ENCODE data around the gene NOS1AP. TPM values are rescaled to one million over a fixed set of nuclear protein-coding genes. Genes with fewer than 3 reads are reported as not detected.
A peak's percentile ranks its signal among the peaks of the same experiment; 100 is the strongest.
"Not testable (repeated sequence)": the region's sequence is repeated elsewhere in the genome, so short reads cannot be mapped to it uniquely, and the experiment has no call there.

The NOS1AP gene
- 1.3 TPM for total RNA-seq
- long read RNA-seq, full-length matches to known transcripts, result 1 of 3 reads
- long read RNA-seq, partial matches to known transcripts, result 2 of 3 reads
- long read RNA-seq, other reads (novel, unspliced or antisense), result 0 of 3 reads

GRCh38 chr1:162069334-162070093, at the start of gene NOS1AP:
Gene NOS1AP (plus strand): TSS chr1:162069691. CDS start chr1:162070178, 487 bp downstream.
- DNase-seq (ENCODE audit: low spot score), result peak; percentile 96

GRCh38 chr1:162020150-162020549, 49.3 kb upstream of the NOS1AP start:
- no peak for DNase-seq (ENCODE audit: low spot score)

GRCh38 chr1:162021124-162021523, 48.4 kb upstream of the NOS1AP start:
- no peak for DNase-seq (ENCODE audit: low spot score)

GRCh38 chr1:162022626-162023025, 46.9 kb upstream of the NOS1AP start:
- no peak for DNase-seq (ENCODE audit: low spot score)

GRCh38 chr1:162023181-162023546, 46.3 kb upstream of the NOS1AP start:
- DNase-seq (ENCODE audit: low spot score), result no peak

GRCh38 chr1:162023547-162024501, 45.7 kb upstream of the NOS1AP start, which contains the start of gene OLFML2B:
Gene OLFML2B (minus strand): TSS chr1:162023869. CDS start chr1:162023430, 439 bp downstream.
- DNase-seq (ENCODE audit: low spot score), result no peak

- no peak for DNase-seq (ENCODE audit: low spot score)
Observed at GRCh38 chr1:162025541-162025940, 44.0 kb upstream of the NOS1AP start.

DNA sequence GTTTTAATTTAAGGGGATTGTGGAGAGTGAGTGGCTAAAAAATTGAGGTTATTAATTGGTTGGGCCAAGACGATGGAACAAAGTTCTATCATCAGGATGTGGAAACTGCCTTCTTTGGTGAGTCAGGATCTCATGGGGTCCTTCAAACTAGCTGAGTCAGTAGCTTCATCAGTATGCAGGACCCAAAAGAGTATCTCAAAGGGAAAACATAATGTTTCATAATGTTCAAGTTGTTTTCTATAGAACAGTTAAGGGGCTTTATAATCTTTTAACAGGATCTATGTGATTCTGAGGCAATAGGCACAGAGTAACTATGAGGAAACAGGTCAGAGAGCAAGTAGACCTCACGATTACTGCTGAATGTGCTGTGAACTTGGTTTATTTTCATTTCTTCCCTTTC, 42.6 kb upstream of the NOS1AP start:
- DNase-seq (ENCODE audit: low spot score), result no peak

- no peak for DNase-seq (ENCODE audit: low spot score)
Observed at GRCh38 chr1:162028726-162029125, 40.8 kb upstream of the NOS1AP start.

DNA sequence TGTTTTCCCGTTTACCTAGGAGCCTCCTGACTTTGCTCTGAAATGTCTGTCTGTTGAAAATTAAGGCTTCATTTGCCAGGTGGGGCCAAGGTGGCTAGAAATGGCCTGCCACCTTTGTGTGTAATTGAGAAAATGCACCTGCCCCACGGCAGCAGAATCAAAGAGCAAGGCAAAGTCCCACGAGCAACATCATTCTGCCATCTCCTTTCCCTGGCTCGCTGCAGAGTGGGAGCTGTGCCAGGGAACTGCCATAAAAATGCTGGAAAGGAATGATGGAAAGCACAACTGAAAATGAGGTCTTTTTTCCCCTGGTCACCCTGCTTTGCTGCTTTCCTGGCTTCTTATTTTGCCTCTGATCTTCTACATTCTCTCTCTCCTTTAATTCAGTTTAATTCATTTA, 40.3 kb upstream of the NOS1AP start:
- no peak for DNase-seq (ENCODE audit: low spot score)

GRCh38 chr1:162030759-162031280, 38.7 kb upstream of the NOS1AP start:
- no peak for DNase-seq (ENCODE audit: low spot score)

- DNase-seq (ENCODE audit: low spot score), result no peak
Observed at GRCh38 chr1:162033428-162033827, 36.1 kb upstream of the NOS1AP start.

DNA sequence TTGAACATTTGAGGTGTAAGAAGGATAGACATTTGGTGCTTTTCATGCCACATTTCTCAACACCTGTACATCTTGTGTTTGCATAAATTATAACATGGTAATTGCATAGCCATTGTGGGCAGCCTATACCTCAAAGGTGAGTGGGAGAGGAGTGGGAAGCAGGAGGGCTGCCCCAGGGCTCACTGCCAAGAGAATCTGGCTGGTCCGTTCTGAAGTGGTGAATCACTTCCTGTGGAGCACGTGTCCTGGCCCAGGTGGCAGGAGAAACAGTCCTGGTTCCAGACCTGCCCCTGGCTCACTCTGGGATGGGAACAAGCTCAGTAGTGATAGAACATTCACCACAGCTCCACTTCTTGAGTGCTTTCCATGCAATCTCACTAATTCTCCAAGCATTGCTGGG, 34.2 kb upstream of the NOS1AP start:
- DNase-seq (ENCODE audit: low spot score), result no peak

- DNase-seq (ENCODE audit: low spot score), result no peak
Observed at GRCh38 chr1:162036163-162036562, 33.3 kb upstream of the NOS1AP start.

DNA sequence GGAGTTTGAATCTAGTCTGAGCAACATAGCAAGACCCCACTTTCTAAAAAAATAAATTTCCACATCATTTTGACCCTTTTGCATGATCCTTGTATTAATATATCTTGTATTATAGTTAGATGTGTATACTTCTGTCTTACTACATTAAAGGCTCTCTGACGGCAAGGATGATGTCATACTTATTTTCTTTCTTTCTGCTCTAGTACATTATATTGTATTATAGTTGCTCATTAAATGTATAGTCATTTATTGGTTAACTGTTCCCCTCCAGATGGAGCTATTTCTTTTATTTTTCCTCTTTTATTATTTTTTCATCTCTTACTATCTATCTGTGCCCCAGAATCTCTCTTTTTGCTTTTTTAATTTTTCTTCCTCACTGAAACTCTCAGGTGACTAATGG, 30.9 kb upstream of the NOS1AP start:
- DNase-seq (ENCODE audit: low spot score), result no peak

- DNase-seq (ENCODE audit: low spot score), result no peak
Observed at GRCh38 chr1:162040001-162040400, 29.5 kb upstream of the NOS1AP start.

- DNase-seq (ENCODE audit: low spot score), result no peak
Observed at GRCh38 chr1:162040657-162041056, 28.8 kb upstream of the NOS1AP start.

GRCh38 chr1:162042361-162042760, 27.1 kb upstream of the NOS1AP start:
- no peak for DNase-seq (ENCODE audit: low spot score)

- DNase-seq (ENCODE audit: low spot score), result no peak
Observed at GRCh38 chr1:162046921-162047320, 22.6 kb upstream of the NOS1AP start.

DNA sequence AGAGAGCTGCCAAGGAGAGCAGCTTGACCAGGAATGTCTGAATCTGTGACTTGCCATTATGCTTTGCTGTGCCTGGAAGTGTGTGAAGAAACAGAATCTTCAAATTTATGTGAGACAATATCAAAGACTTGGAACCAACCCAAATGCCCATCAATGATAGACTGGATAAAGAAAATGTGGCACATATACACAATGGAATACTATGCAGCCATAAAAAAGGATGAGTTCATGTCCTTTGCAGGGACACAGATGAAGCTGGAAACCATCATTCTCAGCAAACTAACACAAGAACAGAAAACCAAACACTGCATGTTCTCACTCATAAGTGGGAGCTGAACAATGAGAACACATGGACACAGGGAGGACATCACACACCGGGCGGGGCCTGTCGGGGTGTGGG, 15.5 kb upstream of the NOS1AP start:
- not testable (repeated sequence) for DNase-seq (ENCODE audit: low spot score)

DNA sequence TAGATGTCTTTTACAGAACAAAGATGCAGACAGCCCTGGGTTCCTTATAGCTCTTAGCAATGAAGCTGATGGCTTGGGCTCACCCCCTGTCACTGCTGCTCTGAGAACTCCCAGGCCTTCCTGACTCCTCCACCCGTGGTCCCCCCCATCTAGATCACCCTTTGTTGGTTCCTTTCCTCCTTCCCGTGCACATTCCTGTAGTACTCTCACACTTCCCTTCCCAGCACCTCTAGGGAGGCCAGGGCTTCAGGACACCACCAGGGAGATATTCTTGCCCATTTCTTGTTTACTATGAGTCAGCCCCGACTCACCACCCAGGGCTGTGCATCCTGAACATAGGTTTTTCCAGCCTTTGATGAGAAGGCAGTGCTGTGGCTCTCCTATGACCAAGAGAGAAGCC, 14.4 kb upstream of the NOS1AP start:
- no peak for DNase-seq (ENCODE audit: low spot score)

DNA sequence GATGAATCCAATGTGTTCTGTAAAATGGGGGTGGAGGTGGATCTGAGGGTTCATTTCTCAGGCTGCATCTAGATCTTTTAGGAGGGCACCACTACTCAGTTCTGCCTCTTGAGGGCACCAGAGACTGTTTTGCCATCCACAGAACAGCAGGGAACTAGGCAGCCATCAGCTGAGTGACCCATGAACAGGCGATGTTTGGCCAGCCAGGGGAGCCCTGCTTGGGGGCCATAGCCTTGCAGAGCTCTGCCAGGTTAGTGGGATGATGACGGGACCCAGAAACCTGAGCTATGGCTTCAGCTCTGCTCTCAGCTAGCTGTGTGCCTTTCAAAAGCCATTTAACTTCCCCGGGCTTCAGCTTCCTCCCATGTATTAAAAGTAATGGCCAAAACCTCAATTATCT, 13.4 kb upstream of the NOS1AP start:
- no peak for DNase-seq (ENCODE audit: low spot score)
